HepG2 (cell line): ENCODE results near the gene BMPER. TPM values are rescaled to one million over a fixed set of nuclear protein-coding genes. Genes with fewer than 3 reads are reported as not detected.

ENCODE experiments used
- ATAC-seq: fragments of 200-7000 bp; cut with Tn5 transposase; 3 replicates; pipeline ENCODE4 v1.9.1; 2020; ENCODE audit warnings: mild to moderate bottlenecking, moderate library complexity
- BruUV-seq: library from RNA; stranded (reverse); fragments of 400-500 nt; replicated peaks from 2 replicates; lab custom pipeline; 2021; lab: Mats Ljungman, UMichigan
- CTCF ChIA-PET: fragments of 300-600 bp; formaldehyde crosslinking; extraction: SDS; loops from one replicate; lab custom pipeline; 2021; ENCODE audit warnings: low total read pairs, inconsistent platforms, low intra/inter-chr PET ratio; lab: Yijun Ruan, JAX
- POLR2A ChIA-PET: fragments of 350-600 bp; sonication (Branson Sonifier 250); formaldehyde crosslinking; loops from one replicate; lab custom pipeline; 2020; ENCODE audit warnings: antibody characterized with exemption, inconsistent platforms; lab: Yijun Ruan, JAX
- DNase-seq: peaks from one replicate; pipeline ENCODE4 v3.0.0-alpha.2; 2015; ENCODE audit warnings: low spot score
- FAIRE-seq: peaks from 3 replicates; lab custom pipeline; 2011; peaks lifted over from hg19 to GRCh38; lab: Jason Lieb, UNC
- H2AFZ ChIP-seq: one replicate; pipeline ENCODE4 v1.6.1; 2011; ENCODE audit warnings: low read length, inconsistent platforms
- H3K27ac ChIP-seq: fragments of 300-600 bp; 3 replicates; pipeline ENCODE4 v1.8.0; 2011; ENCODE audit warnings: mixed run types, mild to moderate bottlenecking, mixed read lengths, low read length, inconsistent platforms; ENCODE audit not compliant: insufficient read depth; ENCODE audit errors: extremely low read length
- H3K27me3 ChIP-seq, 2 experiments: fragments of 200-600 bp in 1 of 2; 2 replicates in 1 of 2; 3 replicates in 1 of 2; pipeline versions ENCODE4 v1.6.0 to v1.8.0; 2011; ENCODE audit warnings: low read length in 2 of 2, mild to moderate bottlenecking in 2 of 2, moderate library complexity in 2 of 2, inconsistent platforms in 1 of 2; ENCODE audit not compliant: insufficient read depth in 2 of 2, control insufficient read depth in 1 of 2
- H3K36me3 ChIP-seq, 2 experiments: fragments of 200-600 bp in 1 of 2; replicated peaks in 1 of 2; 2 replicates in 1 of 2; 3 replicates in 1 of 2; pipeline versions ENCODE4 v1.5.1 to v1.8.0; 2011; ENCODE audit warnings: low read length in 2 of 2, inconsistent platforms in 1 of 2; ENCODE audit not compliant: insufficient read depth in 2 of 2, control insufficient read depth in 1 of 2
- H3K4me1 ChIP-seq: 2 replicates; pipeline ENCODE4 v1.5.1; 2012; ENCODE audit warnings: low read length, inconsistent platforms; ENCODE audit not compliant: insufficient read depth
- H3K4me2 ChIP-seq: 2 replicates; pipeline ENCODE4 v1.6.0; 2011; ENCODE audit warnings: low read depth, low read length, inconsistent platforms
- H3K4me3 ChIP-seq, 3 experiments: fragments of 200-600 bp in 1 of 3; sonication (generic), shearing (Covaris generic) in 1 of 3; replicated peaks in 1 of 3; 2 replicates each; pipeline ENCODE4 v1.5.1; 2011 to 2016; ENCODE audit warnings: low read length in 3 of 3, inconsistent platforms in 2 of 3, low read depth in 2 of 3, mild to moderate bottlenecking in 2 of 3, control low read depth in 1 of 3, mixed read lengths in 1 of 3; ENCODE audit not compliant: insufficient read depth in 1 of 3
- H3K79me2 ChIP-seq: one replicate; pipeline ENCODE4 v1.6.1; 2011; ENCODE audit warnings: low read length, inconsistent platforms; ENCODE audit not compliant: insufficient read depth
- H3K9ac ChIP-seq: 2 replicates; pipeline ENCODE4 v1.6.0; 2011; ENCODE audit warnings: mild to moderate bottlenecking, low read depth, low read length, inconsistent platforms; ENCODE audit not compliant: insufficient read depth
- H3K9me3 ChIP-seq: 2 replicates; pipeline ENCODE4 v1.5.1; 2012; ENCODE audit warnings: mild to moderate bottlenecking, low read length
- H4K20me1 ChIP-seq: 2 replicates; pipeline ENCODE4 v1.6.0; 2011; ENCODE audit warnings: inconsistent platforms, mild to moderate bottlenecking, low read length, moderate library complexity; ENCODE audit not compliant: insufficient read depth
- ESRRA ChIP-seq: sonication (generic); formaldehyde crosslinking; IDR thresholded peaks from 2 replicates; pipeline ENCODE4 v1.5.1; 2020; ENCODE audit warnings: mild to moderate bottlenecking, low read depth, missing genetic modification reagents
- GFI1 ChIP-seq: sonication (generic); formaldehyde crosslinking; IDR thresholded peaks from 2 replicates; pipeline ENCODE4 v1.5.0; 2020; ENCODE audit warnings: missing genetic modification reagents, mild to moderate bottlenecking, borderline replicate concordance
- JUN ChIP-seq: sonication (generic); formaldehyde crosslinking; IDR thresholded peaks from 2 replicates; pipeline ENCODE4 v1.4.0; 2020; ENCODE audit warnings: mild to moderate bottlenecking, missing genetic modification reagents
- NFE2 ChIP-seq: sonication (generic); formaldehyde crosslinking; IDR thresholded peaks from 2 replicates; pipeline ENCODE4 v1.4.0; 2020; ENCODE audit warnings: missing genetic modification reagents
- NPAS2 ChIP-seq: sonication (generic); formaldehyde crosslinking; IDR thresholded peaks from 2 replicates; pipeline ENCODE4 v1.8.0; 2022; ENCODE audit warnings: mild to moderate bottlenecking, missing genetic modification reagents, borderline replicate concordance
- RAD21 ChIP-seq: fragments of 450-650 bp; formaldehyde crosslinking; IDR thresholded peaks from 2 replicates; pipeline ENCODE4 v1.5.0; 2020; ENCODE audit warnings: mild to moderate bottlenecking
- SKI ChIP-seq: fragments of 450-650 bp; IDR thresholded peaks from one replicate; pipeline ENCODE4 v1.6.1; 2018; ENCODE audit warnings: mild to moderate bottlenecking; ENCODE audit not compliant: partially characterized antibody
- SNAI1 ChIP-seq: sonication (generic); formaldehyde crosslinking; IDR thresholded peaks from 2 replicates; pipeline ENCODE4 v1.5.0; 2020; ENCODE audit warnings: mild to moderate bottlenecking, missing genetic modification reagents, borderline replicate concordance
- ZNF30 ChIP-seq: sonication (generic); formaldehyde crosslinking; IDR thresholded peaks from 2 replicates; pipeline ENCODE4 v1.5.0; 2020; ENCODE audit warnings: mild to moderate bottlenecking, missing genetic modification reagents
- ZNF468 ChIP-seq: sonication (generic); formaldehyde crosslinking; IDR thresholded peaks from 2 replicates; pipeline ENCODE4 v1.8.0; 2022; ENCODE audit warnings: mild to moderate bottlenecking, moderate library complexity, missing genetic modification reagents
- ZNF549 ChIP-seq: sonication (generic); formaldehyde crosslinking; IDR thresholded peaks from 2 replicates; pipeline ENCODE4 v1.5.0; 2020; ENCODE audit warnings: missing genetic modification reagents
- ZNF607 ChIP-seq: sonication (generic); formaldehyde crosslinking; IDR thresholded peaks from 2 replicates; pipeline ENCODE4 v1.5.1; 2020; ENCODE audit warnings: missing genetic modification reagents, mild to moderate bottlenecking, borderline replicate concordance
- ZNF83 ChIP-seq: sonication (generic); formaldehyde crosslinking; IDR thresholded peaks from 2 replicates; pipeline ENCODE4 v1.4.0; 2020; ENCODE audit warnings: missing genetic modification reagents, mild to moderate bottlenecking, borderline replicate concordance
- WGBS: methylation state at CpG from one replicate; pipeline ENCODE4 v1.1.6; 2017; ENCODE audit warnings: low lambda C conversion rate; 5-methylcytosine and 5-hydroxymethylcytosine counted together
- in situ Hi-C: cut with HindIII; loops from 2 replicates; pipeline ENCODE4 v1.10.0; 2017; ENCODE audit warnings: low pct_unique_long_range_greater_than_20kb; ENCODE audit not compliant: extremely low pct_ligation_motif_present
- intact Hi-C: fragments of 100-400 bp; cut with micrococcal nuclease; formaldehyde crosslinking; loops from one replicate; pipeline ENCODE4 v1.10.0; 2022; ENCODE audit not compliant: unreplicated experiment
- polyA plus RNA-seq, 8 experiments: library from polyadenylated mRNA; depleted of rRNA in 3 of 8; stranded (reverse) in 7 of 8; unstranded in 1 of 8; fragments of >200 nt; fragmentation: Illumina TruSeq in 4 of 8; extraction: Trizol in 4 of 8; gene quantifications; 2 replicates each; pipeline versions ENCODE4 v1.2.1 to v1.2.3, GENCODE V29; 2011 to 2016; ENCODE audit warnings: low read depth in 4 of 8, missing spikeins in 1 of 8, mixed read lengths in 1 of 8; ENCODE audit not compliant: insufficient read depth in 1 of 8
- total RNA-seq, 5 experiments: library from RNA; depleted of rRNA; stranded (reverse); fragments of >200 nt; fragmentation: Illumina TruSeq; extraction: Trizol; gene quantifications; 2 replicates each; pipeline ENCODE4 v1.2.3, GENCODE V29; 2016; ENCODE audit warnings: low read depth in 1 of 5
- TF ChIP-seq, protein P1 (sequence below): sonication (generic); formaldehyde crosslinking; IDR thresholded peaks from 2 replicates; pipeline ENCODE4 v1.4.0; 2020; ENCODE audit warnings: mild to moderate bottlenecking, missing genetic modification reagents
- TF ChIP-seq, protein P2 (sequence below): IDR thresholded peaks from 2 replicates; pipeline ENCODE4 v1.6.1; 2012; ENCODE audit warnings: low read depth, low read length, improper control_type of control experiment
- TF ChIP-seq, protein P3 (sequence below): sonication (generic); formaldehyde crosslinking; IDR thresholded peaks from 2 replicates; pipeline ENCODE4 v1.4.0; 2020; ENCODE audit warnings: mild to moderate bottlenecking, missing genetic modification reagents
- TF ChIP-seq, protein P4 (sequence below): sonication (generic); formaldehyde crosslinking; IDR thresholded peaks from 2 replicates; pipeline ENCODE4 v1.4.0; 2020; ENCODE audit warnings: missing genetic modification reagents
- TF ChIP-seq, protein P5 (sequence below): IDR thresholded peaks from 2 replicates; pipeline ENCODE4 v1.6.1; 2016; ENCODE audit warnings: missing biosample characterization, missing genetic modification reagents, low read depth

Gene BMPER
- total and polyA plus RNA-seq, 2 of the 13 experiments (the other 11 are each of a cell fraction or from before 2014, with no cell fraction given): not detected

DNA sequence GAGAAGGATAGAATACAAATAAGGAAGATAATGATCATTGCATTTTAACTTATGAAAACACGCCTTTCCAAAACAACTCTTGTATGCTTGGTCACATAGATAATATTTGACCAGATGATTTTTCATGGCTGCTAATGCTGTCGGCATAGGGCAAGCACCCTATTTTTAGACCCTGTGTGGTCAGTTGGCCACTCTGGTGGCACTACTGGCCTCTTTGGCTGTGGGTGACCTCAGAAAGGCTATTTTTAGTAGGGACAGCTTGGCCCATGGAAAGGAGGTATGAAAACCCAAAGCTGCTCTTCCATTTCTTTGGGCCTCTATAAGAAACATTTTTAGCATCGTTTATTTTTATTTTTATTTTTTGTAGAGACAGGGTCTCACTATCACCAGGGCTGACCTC is 12.3 kb downstream of the BMPER start:
- in situ Hi-C loops: no loop called here
- Histone ChIP-seq H3K9ac (no peak overlapping the region), H3K79me2 (no peaks in the 10 kb centered on the region), H3K4me2 (no peak overlapping the region), H3K27me3 (peaks cover 0 to 7% of the 10 kb centered on the region in 2 experiments; a peak in 3 of 5 replicates), H3K4me1 (no peaks in the 10 kb centered on the region), H3K4me3 (no peak overlapping the region), H3K9me3 (no peaks in the 10 kb centered on the region), H2AFZ (no peak overlapping the region), H4K20me1 (no peaks in the 10 kb centered on the region), H3K36me3 (no peaks in the 10 kb centered on the region), H3K27ac (no peak overlapping the region)
- FAIRE-seq (no peak), DNase-seq (no peak), ATAC-seq (no peak)
- intact Hi-C loops: no loop called here
- POLR2A ChIA-PET: no interaction called here
- TF ChIP-seq SKI: no peak
- TF ChIP-seq, protein P1, sequence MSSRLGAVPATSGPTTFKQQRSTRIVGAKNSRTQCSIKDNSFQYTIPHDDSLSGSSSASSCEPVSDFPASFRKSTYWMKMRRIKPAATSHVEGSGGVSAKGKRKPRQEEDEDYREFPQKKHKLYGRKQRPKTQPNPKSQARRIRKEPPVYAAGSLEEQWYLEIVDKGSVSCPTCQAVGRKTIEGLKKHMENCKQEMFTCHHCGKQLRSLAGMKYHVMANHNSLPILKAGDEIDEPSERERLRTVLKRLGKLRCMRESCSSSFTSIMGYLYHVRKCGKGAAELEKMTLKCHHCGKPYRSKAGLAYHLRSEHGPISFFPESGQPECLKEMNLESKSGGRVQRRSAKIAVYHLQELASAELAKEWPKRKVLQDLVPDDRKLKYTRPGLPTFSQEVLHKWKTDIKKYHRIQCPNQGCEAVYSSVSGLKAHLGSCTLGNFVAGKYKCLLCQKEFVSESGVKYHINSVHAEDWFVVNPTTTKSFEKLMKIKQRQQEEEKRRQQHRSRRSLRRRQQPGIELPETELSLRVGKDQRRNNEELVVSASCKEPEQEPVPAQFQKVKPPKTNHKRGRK (CRISPR knock-in tag): no peak
- TF ChIP-seq, protein P2, sequence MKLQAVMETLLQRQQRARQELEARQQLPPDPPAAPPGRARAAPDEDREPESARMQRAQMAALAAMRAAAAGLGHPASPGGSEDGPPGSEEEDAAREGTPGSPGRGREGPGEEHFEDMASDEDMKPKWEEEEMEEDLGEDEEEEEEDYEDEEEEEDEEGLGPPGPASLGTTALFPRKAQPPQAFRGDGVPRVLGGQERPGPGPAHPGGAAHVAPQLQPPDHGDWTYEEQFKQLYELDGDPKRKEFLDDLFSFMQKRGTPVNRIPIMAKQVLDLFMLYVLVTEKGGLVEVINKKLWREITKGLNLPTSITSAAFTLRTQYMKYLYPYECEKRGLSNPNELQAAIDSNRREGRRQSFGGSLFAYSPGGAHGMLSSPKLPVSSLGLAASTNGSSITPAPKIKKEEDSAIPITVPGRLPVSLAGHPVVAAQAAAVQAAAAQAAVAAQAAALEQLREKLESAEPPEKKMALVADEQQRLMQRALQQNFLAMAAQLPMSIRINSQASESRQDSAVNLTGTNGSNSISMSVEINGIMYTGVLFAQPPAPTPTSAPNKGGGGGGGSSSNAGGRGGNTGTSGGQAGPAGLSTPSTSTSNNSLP: no peak
- no peak for TF ChIP-seq ZNF468 (CRISPR knock-in tag)
- no peak for TF ChIP-seq NPAS2 (CRISPR knock-in tag)
- TF ChIP-seq, protein P3, sequence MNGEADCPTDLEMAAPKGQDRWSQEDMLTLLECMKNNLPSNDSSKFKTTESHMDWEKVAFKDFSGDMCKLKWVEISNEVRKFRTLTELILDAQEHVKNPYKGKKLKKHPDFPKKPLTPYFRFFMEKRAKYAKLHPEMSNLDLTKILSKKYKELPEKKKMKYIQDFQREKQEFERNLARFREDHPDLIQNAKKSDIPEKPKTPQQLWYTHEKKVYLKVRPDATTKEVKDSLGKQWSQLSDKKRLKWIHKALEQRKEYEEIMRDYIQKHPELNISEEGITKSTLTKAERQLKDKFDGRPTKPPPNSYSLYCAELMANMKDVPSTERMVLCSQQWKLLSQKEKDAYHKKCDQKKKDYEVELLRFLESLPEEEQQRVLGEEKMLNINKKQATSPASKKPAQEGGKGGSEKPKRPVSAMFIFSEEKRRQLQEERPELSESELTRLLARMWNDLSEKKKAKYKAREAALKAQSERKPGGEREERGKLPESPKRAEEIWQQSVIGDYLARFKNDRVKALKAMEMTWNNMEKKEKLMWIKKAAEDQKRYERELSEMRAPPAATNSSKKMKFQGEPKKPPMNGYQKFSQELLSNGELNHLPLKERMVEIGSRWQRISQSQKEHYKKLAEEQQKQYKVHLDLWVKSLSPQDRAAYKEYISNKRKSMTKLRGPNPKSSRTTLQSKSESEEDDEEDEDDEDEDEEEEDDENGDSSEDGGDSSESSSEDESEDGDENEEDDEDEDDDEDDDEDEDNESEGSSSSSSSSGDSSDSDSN (CRISPR knock-in tag): no peak
- no peak for TF ChIP-seq JUN (CRISPR knock-in tag)
- TF ChIP-seq ZNF607: no peak
- no peak for TF ChIP-seq ZNF83
- TF ChIP-seq, protein P4, sequence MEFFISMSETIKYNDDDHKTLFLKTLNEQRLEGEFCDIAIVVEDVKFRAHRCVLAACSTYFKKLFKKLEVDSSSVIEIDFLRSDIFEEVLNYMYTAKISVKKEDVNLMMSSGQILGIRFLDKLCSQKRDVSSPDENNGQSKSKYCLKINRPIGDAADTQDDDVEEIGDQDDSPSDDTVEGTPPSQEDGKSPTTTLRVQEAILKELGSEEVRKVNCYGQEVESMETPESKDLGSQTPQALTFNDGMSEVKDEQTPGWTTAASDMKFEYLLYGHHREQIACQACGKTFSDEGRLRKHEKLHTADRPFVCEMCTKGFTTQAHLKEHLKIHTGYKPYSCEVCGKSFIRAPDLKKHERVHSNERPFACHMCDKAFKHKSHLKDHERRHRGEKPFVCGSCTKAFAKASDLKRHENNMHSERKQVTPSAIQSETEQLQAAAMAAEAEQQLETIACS (CRISPR knock-in tag): no peak
- TF ChIP-seq NFE2 (CRISPR knock-in tag): no peak
- no peak for TF ChIP-seq SNAI1 (CRISPR knock-in tag)
- TF ChIP-seq, protein P5, sequence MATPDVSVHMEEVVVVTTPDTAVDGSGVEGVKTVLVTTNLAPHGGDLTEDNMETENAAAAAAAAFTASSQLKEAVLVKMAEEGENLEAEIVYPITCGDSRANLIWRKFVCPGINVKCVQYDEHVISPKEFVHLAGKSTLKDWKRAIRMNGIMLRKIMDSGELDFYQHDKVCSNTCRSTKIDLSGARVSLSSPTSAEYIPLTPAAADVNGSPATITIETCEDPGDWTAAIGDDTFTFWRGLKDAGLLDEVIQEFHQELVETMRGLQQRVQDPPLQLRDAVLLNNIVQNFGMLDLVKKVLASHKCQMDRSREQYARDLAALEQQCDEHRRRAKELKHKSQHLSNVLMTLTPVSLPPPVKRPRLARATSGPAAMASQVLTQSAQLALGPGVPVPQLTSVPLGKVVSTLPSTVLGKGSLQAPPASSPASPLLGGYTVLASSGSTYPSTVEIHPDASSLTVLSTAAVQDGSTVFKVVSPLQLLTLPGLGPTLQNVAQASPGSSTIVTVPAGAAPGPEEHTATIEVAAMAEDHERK: no peak
- no peak for TF ChIP-seq GFI1
- TF ChIP-seq ZNF549: no peak
- TF ChIP-seq RAD21: no peak
- TF ChIP-seq ZNF30: no peak
- no peak for TF ChIP-seq ESRRA (CRISPR knock-in tag)
- CTCF ChIA-PET: no interaction called here
- no TSS peak for BruUV-seq
- 38% methylated on average over 2 of the region's 3 CpGs for WGBS
